HG02884 (cell line): ENCODE measurements around the gene MAS1L.
A peak's percentile ranks its signal among the peaks of the same experiment; 100 is the strongest.

ENCODE experiments used
- ATAC-seq: cut with Tn5 transposase; IDR thresholded peaks from one replicate; pipeline ENCODE4 v1.9.1; 2021; ENCODE audit warnings: mild to moderate bottlenecking, moderate library complexity; ENCODE audit not compliant: unreplicated experiment

The MAS1L gene

GRCh38 chr6:29510746-29511300 lies 23.1 kb upstream of the MAS1L start:
- no peak for ATAC-seq

- no peak for ATAC-seq
Observed at GRCh38 chr6:29510202-29510601, 22.4 kb upstream of the MAS1L start.

GRCh38 chr6:29509711-29510110 lies 22.0 kb upstream of the MAS1L start:
- ATAC-seq, result no peak

- ATAC-seq, result peak; percentile 82
Observed at GRCh38 chr6:29509239-29509638, 21.5 kb upstream of the MAS1L start.

GRCh38 chr6:29507319-29507718 lies 19.6 kb upstream of the MAS1L start:
- no peak for ATAC-seq

GRCh38 chr6:29506446-29507067 lies 18.8 kb upstream of the MAS1L start:
- ATAC-seq, result no peak

- no peak for ATAC-seq
Observed at GRCh38 chr6:29505808-29506207, 18.1 kb upstream of the MAS1L start.

- no peak for ATAC-seq
Observed at GRCh38 chr6:29504961-29505360, 17.2 kb upstream of the MAS1L start.

- no peak for ATAC-seq
Observed at GRCh38 chr6:29502597-29502996, 14.8 kb upstream of the MAS1L start.

GRCh38 chr6:29502181-29502580 lies 14.4 kb upstream of the MAS1L start:
- no peak for ATAC-seq

GRCh38 chr6:29501106-29501505 lies 13.3 kb upstream of the MAS1L start:
- no peak for ATAC-seq

- no peak for ATAC-seq
Observed at GRCh38 chr6:29500594-29500993, 12.8 kb upstream of the MAS1L start.

GRCh38 chr6:29499704-29500103 lies 11.9 kb upstream of the MAS1L start:
- no peak for ATAC-seq

- no peak for ATAC-seq
Observed at GRCh38 chr6:29496961-29497360, 9.2 kb upstream of the MAS1L start.

GRCh38 chr6:29495571-29495970 lies 7.8 kb upstream of the MAS1L start:
- no peak for ATAC-seq

GRCh38 chr6:29494131-29494530 lies 6.4 kb upstream of the MAS1L start:
- no peak for ATAC-seq

- ATAC-seq, result no peak
Observed at GRCh38 chr6:29493261-29493660, 5.5 kb upstream of the MAS1L start.

- no peak for ATAC-seq
Observed at GRCh38 chr6:29491574-29491973, 3.8 kb upstream of the MAS1L start.

GRCh38 chr6:29490552-29490951 lies 2.8 kb upstream of the MAS1L start:
- no peak for ATAC-seq

- ATAC-seq, result no peak
Observed at GRCh38 chr6:29490055-29490454, 2.3 kb upstream of the MAS1L start.

- no peak for ATAC-seq
Observed at GRCh38 chr6:29489286-29489685, 1.5 kb upstream of the MAS1L start.

GRCh38 chr6:29488874-29489273 lies 1.1 kb upstream of the MAS1L start:
- no peak for ATAC-seq

GRCh38 chr6:29487131-29487530 lies 625 bp downstream of the MAS1L start:
- no peak for ATAC-seq
